SH-SY5Y (cell line): Measurements from ENCODE around the gene IL36G.

Experiments used
- GATA2 ChIP-seq: IDR thresholded peaks from 2 replicates; pipeline ENCODE4 v1.6.1; 2011; ENCODE audit warnings: mild to moderate bottlenecking, low read depth, low read length
- GATA3 ChIP-seq: IDR thresholded peaks from 2 replicates; pipeline ENCODE4 v1.6.1; 2011; ENCODE audit warnings: low read depth, mild to moderate bottlenecking, low read length, moderate library complexity

DNA sequence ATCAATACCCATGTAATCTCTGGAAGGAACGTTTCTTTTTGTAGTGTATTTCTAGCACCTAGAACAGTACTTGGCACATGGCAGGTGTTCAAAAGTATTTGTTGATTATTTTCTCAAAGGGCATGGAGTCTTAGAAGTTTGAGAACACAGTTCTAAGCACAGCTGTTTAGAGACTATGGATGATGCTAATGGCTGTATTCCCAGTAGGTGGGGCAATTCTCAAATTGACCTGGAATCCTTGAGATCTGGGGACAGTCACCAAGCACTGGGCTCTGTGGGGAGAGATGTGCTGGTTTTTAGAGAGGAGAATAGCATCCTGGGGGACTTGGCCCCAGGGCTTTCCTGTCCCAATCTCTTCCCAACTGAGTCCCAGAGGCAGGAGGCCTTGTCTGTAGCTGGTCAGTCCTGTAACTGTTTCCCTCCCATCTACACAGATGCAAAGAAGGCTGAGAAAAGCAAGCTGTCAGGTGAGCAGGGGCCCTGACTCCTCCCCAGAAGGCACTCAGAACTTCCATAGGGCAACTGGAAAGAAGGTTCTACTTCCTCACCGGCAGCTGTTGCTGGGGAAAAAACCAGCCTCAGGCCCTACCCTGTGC lies 17.5 kb upstream of the IL36G start:
- TF ChIP-seq GATA2 (no peak), GATA3 (no peak)
